ENCODE data around the gene ZNF618. TPM values are rescaled to one million over a fixed set of nuclear protein-coding genes. Genes with fewer than 3 reads are reported as not detected.

ZNF618 gene
- polyA plus RNA-seq, 1 donor (not counting 4 experiments of a cell fraction or from before 2014, with no cell fraction given): 2.5 TPM

- Histone ChIP-seq H3K27ac (ENCODE audit: control insufficient read depth, insufficient read depth, low read length) (peak overlapping the region; percentile 13), H3K79me2 (ENCODE audit: control insufficient read depth, insufficient read depth, low read length) (peaks cover 20% of the 10 kb centered on the region), H2AFZ (ENCODE audit: control insufficient read depth, low read length) (no peak overlapping the region), H3K9ac (ENCODE audit: control insufficient read depth, extremely low read depth, insufficient read depth, low read length) (peak overlapping the region; percentile 8), H3K4me2 (ENCODE audit: control insufficient read depth, extremely low read depth, insufficient read depth, low read depth, low read length) (peak overlapping the region; percentile 81), H3K36me3 (ENCODE audit: control insufficient read depth in 2 of 2, extremely low read depth in 1 of 2, insufficient read depth in 2 of 2, low read length in 2 of 2) (peaks cover 0 to 1% of the 10 kb centered on the region in 2 experiments), H3K9me1 (ENCODE audit: control insufficient read depth, extremely low read depth, insufficient read depth, low read length) (no peaks in the 10 kb centered on the region), H4K20me1 (ENCODE audit: control insufficient read depth, extremely low read depth, insufficient read depth, low read length) (no peaks in the 10 kb centered on the region), H3K4me3 (ENCODE audit: control insufficient read depth in 2 of 3, extremely low read depth in 1 of 3, insufficient read depth in 2 of 3, low read depth in 1 of 3, low read length in 3 of 3) (peak overlapping the region in 1 of 3 experiments; percentile 18), H3K9me3 (ENCODE audit: control insufficient read depth, low read depth, low read length) (peaks cover under 1% of the 10 kb centered on the region), H3K4me1 (ENCODE audit: control insufficient read depth, extremely low read depth, insufficient read depth, low read length) (peaks cover 12% of the 10 kb centered on the region), H3K27me3 (ENCODE audit: control insufficient read depth, extremely low read depth, insufficient read depth, low read length) (no peaks in the 10 kb centered on the region)
- dilution Hi-C loops (cut with MboI; ENCODE audit: extremely low pct_ligation_motif_present, low sequenced_read_pairs): no loop called here
- FAIRE-seq: no peak
- TF ChIP-seq, protein P1, sequence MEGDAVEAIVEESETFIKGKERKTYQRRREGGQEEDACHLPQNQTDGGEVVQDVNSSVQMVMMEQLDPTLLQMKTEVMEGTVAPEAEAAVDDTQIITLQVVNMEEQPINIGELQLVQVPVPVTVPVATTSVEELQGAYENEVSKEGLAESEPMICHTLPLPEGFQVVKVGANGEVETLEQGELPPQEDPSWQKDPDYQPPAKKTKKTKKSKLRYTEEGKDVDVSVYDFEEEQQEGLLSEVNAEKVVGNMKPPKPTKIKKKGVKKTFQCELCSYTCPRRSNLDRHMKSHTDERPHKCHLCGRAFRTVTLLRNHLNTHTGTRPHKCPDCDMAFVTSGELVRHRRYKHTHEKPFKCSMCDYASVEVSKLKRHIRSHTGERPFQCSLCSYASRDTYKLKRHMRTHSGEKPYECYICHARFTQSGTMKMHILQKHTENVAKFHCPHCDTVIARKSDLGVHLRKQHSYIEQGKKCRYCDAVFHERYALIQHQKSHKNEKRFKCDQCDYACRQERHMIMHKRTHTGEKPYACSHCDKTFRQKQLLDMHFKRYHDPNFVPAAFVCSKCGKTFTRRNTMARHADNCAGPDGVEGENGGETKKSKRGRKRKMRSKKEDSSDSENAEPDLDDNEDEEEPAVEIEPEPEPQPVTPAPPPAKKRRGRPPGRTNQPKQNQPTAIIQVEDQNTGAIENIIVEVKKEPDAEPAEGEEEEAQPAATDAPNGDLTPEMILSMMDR (optimal IDR thresholded peaks at IDR 0.05 in 1 of 3, IDR thresholded peaks at IDR 0.05 in 1 of 3, conservative IDR thresholded peaks at IDR 0.05 in 1 of 3; ENCODE audit: extremely low read depth in 1 of 3, insufficient read depth in 2 of 3, low read length in 3 of 3): no peak
- TF ChIP-seq EZH2 (IDR thresholded peaks at IDR 0.05; ENCODE audit: low read length): no peak
- DNase-seq (ENCODE audit: low read depth, low spot score): no peak
These were observed 9.3 kb downstream of the ZNF618 start for GRCh38 chr9:113885183-113886025.

DNA sequence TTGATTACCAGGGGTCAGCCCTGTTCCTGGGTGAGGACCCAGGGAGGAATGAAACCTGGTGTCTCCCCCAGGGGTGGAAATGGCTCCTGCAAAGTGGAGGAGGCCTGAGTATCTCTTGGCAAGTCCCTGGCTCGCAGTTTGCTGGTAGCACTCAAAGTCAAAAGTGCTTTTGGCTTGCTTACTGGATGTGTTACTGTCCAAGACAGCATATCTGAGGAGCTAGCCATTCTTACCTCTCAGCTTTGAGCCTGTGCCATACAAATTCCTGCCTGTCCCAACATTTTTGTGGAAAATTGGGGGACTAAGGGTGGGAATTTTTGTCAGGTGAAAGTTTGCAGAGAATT lies 9.9 kb downstream of the ZNF618 start:
- H4K20me1 ChIP-seq (ENCODE audit: control insufficient read depth, extremely low read depth, insufficient read depth, low read length): no peaks in the 10 kb centered on the region
- H3K4me2 ChIP-seq (ENCODE audit: control insufficient read depth, extremely low read depth, insufficient read depth, low read depth, low read length): peak overlapping the region; percentile 81
- FAIRE-seq (no peak), DNase-seq (ENCODE audit: low read depth, low spot score) (no peak)
- peaks cover 0 to 1% of the 10 kb centered on the region in 2 experiments for H3K36me3 ChIP-seq (ENCODE audit: control insufficient read depth in 2 of 2, extremely low read depth in 1 of 2, insufficient read depth in 2 of 2, low read length in 2 of 2)
- H3K4me1 ChIP-seq (ENCODE audit: control insufficient read depth, extremely low read depth, insufficient read depth, low read length): peaks cover 12% of the 10 kb centered on the region
- H3K9ac ChIP-seq (ENCODE audit: control insufficient read depth, extremely low read depth, insufficient read depth, low read length): peak overlapping the region; percentile 8
- no peaks in the 10 kb centered on the region for H3K9me1 ChIP-seq (ENCODE audit: control insufficient read depth, extremely low read depth, insufficient read depth, low read length)
- no peak overlapping the region for H2AFZ ChIP-seq (ENCODE audit: control insufficient read depth, low read length)
- dilution Hi-C loops (cut with MboI; ENCODE audit: extremely low pct_ligation_motif_present, low sequenced_read_pairs): no loop called here
- H3K9me3 ChIP-seq (ENCODE audit: control insufficient read depth, low read depth, low read length): peaks cover 2% of the 10 kb centered on the region
- no peaks in the 10 kb centered on the region for H3K27me3 ChIP-seq (ENCODE audit: control insufficient read depth, extremely low read depth, insufficient read depth, low read length)
- peak overlapping the region; percentile 13 for H3K27ac ChIP-seq (ENCODE audit: control insufficient read depth, insufficient read depth, low read length)
- TF ChIP-seq, protein P1 (optimal IDR thresholded peaks at IDR 0.05 in 1 of 3, IDR thresholded peaks at IDR 0.05 in 1 of 3, conservative IDR thresholded peaks at IDR 0.05 in 1 of 3; ENCODE audit: extremely low read depth in 1 of 3, insufficient read depth in 2 of 3, low read length in 3 of 3): no peak
- TF ChIP-seq EZH2 (IDR thresholded peaks at IDR 0.05; ENCODE audit: low read length): no peak
- peak overlapping the region in 2 of 3 experiments; percentile 15 to 18 for H3K4me3 ChIP-seq (ENCODE audit: control insufficient read depth in 2 of 3, extremely low read depth in 1 of 3, insufficient read depth in 2 of 3, low read depth in 1 of 3, low read length in 3 of 3)
- peaks cover 20% of the 10 kb centered on the region for H3K79me2 ChIP-seq (ENCODE audit: control insufficient read depth, insufficient read depth, low read length)
